ENCODE data around the gene STK40. TPM values are rescaled to one million over a fixed set of nuclear protein-coding genes. Genes with fewer than 3 reads are reported as not detected.

STK40 gene
- polyA plus RNA-seq, 5 donors, result 29.1 to 41.0 (median 32.2) TPM

- no peak for DNase-seq
These were observed 7.8 kb downstream of the STK40 start for GRCh38 chr1:36377791-36378492.

- no peak for DNase-seq
These were observed 13.1 kb downstream of the STK40 start for GRCh38 chr1:36372617-36373016.

- peak in 1 of 2 donors; percentile 70 for DNase-seq
These were observed 16.5 kb downstream of the STK40 start for GRCh38 chr1:36369061-36369861.

GRCh38 chr1:36367798-36368197, 17.9 kb downstream of the STK40 start:
- DNase-seq, result no peak

- no peak for DNase-seq
These were observed 18.7 kb downstream of the STK40 start for GRCh38 chr1:36367066-36367465.

GRCh38 chr1:36366091-36366661, 19.5 kb downstream of the STK40 start:
- peak; percentile 67 to 78 for DNase-seq

GRCh38 chr1:36365381-36365780, 20.3 kb downstream of the STK40 start:
- DNase-seq, result no peak

GRCh38 chr1:36359911-36360550, 25.7 kb downstream of the STK40 start:
- no peak for DNase-seq

- no peak for DNase-seq
These were observed 26.3 kb downstream of the STK40 start for GRCh38 chr1:36359383-36359782.

- no peak for DNase-seq
These were observed 27.1 kb downstream of the STK40 start for GRCh38 chr1:36358514-36359084.

GRCh38 chr1:36355811-36356210, 29.9 kb downstream of the STK40 start:
- DNase-seq, result no peak

GRCh38 chr1:36354486-36354885, 31.2 kb downstream of the STK40 start:
- DNase-seq, result no peak

GRCh38 chr1:36352910-36353878, 32.5 kb downstream of the STK40 start:
- DNase-seq, result no peak

- DNase-seq, result no peak
These were observed 33.4 kb downstream of the STK40 start for GRCh38 chr1:36352125-36352909.

GRCh38 chr1:36351227-36351977, 34.3 kb downstream of the STK40 start:
- no peak for DNase-seq

- no peak for DNase-seq
These were observed 35.0 kb downstream of the STK40 start for GRCh38 chr1:36350659-36351226.

- no peak for DNase-seq
These were observed 35.9 kb downstream of the STK40 start for GRCh38 chr1:36349839-36350238.

GRCh38 chr1:36349241-36349671, 36.5 kb downstream of the STK40 start:
- DNase-seq, result no peak

Data from right lung (tissue), 5 donors.